ENCODE measurements around the gene PSMD2.

DNA sequence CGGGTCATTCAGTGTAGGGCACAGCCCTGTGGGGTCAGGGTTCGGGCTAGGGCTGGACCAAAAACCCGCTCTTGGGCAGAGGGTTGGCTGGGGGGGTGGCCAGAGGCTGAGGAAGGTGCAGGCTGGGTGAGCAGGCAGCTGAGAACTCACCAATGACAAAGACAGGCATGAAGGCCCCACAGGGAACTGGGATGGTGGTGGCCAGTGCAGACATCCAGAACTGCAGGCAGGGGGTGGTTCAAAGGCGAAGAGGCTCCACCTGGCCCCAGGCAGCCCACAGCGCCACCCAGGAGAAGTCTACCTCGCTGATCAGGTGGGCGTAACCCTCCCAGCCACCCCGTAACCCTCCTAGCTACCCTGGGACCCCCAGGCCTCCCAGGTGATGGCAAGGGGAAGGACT is 55.7 kb downstream of the PSMD2 start:
- TF ChIP-seq EP300 (IDR thresholded peaks at IDR 0.05) (no peak), POLR2AphosphoS5 (IDR thresholded peaks at IDR 0.05) (no peak)
- TF ChIP-seq, protein P1, sequence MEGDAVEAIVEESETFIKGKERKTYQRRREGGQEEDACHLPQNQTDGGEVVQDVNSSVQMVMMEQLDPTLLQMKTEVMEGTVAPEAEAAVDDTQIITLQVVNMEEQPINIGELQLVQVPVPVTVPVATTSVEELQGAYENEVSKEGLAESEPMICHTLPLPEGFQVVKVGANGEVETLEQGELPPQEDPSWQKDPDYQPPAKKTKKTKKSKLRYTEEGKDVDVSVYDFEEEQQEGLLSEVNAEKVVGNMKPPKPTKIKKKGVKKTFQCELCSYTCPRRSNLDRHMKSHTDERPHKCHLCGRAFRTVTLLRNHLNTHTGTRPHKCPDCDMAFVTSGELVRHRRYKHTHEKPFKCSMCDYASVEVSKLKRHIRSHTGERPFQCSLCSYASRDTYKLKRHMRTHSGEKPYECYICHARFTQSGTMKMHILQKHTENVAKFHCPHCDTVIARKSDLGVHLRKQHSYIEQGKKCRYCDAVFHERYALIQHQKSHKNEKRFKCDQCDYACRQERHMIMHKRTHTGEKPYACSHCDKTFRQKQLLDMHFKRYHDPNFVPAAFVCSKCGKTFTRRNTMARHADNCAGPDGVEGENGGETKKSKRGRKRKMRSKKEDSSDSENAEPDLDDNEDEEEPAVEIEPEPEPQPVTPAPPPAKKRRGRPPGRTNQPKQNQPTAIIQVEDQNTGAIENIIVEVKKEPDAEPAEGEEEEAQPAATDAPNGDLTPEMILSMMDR (IDR thresholded peaks at IDR 0.05): no peak

Data from sigmoid colon (tissue), 4 donors.